Transverse colon (tissue), 3 donors: ENCODE results near the gene RFX3.

Experiments used
- POLR2A ChIP-seq: fragments of 450-650 bp; IDR thresholded peaks from one replicate; pipeline ENCODE4 v1.6.1; 2016; ENCODE audit warnings: antibody characterized with exemption, mild to moderate bottlenecking, moderate library complexity
- TF ChIP-seq, protein P1 (sequence below), 5 experiments: fragments of 200-600 bp in 3 of 5; fragments of 450-650 bp in 2 of 5; sonication (generic) in 3 of 5; IDR thresholded peaks; 1 replicate in 2 of 5; 2 replicates in 3 of 5; pipeline ENCODE4 v1.5.1; 2016 to 2017; ENCODE audit warnings: antibody characterized with exemption in 5 of 5, inconsistent platforms in 3 of 5, mild to moderate bottlenecking in 2 of 5, moderate library complexity in 1 of 5

GRCh38 chr9:3433754-3434153, 92.0 kb downstream of the RFX3 start:
- no peak for TF ChIP-seq POLR2A
- TF ChIP-seq, protein P1, sequence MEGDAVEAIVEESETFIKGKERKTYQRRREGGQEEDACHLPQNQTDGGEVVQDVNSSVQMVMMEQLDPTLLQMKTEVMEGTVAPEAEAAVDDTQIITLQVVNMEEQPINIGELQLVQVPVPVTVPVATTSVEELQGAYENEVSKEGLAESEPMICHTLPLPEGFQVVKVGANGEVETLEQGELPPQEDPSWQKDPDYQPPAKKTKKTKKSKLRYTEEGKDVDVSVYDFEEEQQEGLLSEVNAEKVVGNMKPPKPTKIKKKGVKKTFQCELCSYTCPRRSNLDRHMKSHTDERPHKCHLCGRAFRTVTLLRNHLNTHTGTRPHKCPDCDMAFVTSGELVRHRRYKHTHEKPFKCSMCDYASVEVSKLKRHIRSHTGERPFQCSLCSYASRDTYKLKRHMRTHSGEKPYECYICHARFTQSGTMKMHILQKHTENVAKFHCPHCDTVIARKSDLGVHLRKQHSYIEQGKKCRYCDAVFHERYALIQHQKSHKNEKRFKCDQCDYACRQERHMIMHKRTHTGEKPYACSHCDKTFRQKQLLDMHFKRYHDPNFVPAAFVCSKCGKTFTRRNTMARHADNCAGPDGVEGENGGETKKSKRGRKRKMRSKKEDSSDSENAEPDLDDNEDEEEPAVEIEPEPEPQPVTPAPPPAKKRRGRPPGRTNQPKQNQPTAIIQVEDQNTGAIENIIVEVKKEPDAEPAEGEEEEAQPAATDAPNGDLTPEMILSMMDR (IDR thresholded peaks at IDR 0.05) = no peak
